ENCODE results near the gene AKAP12. TPM values are rescaled to one million over a fixed set of nuclear protein-coding genes. Genes with fewer than 3 reads are reported as not detected.

Gene AKAP12
- total RNA-seq, 1 donor from 2014 or later, result 46.6 TPM

GRCh38 chr6:151205721-151206600, 33.8 kb upstream of the AKAP12 start:
- DNase-seq (ENCODE audit: low read depth, low spot score), result no peak
- Mint-ChIP-seq H3K4me1 (peaks cover 27% of the 10 kb centered on the region), H3K27me3 (ENCODE audit: low read depth) (no peaks in the 10 kb centered on the region), H3K4me3 (no peak overlapping the region), H3K36me3 (ENCODE audit: low read depth) (peaks cover 3% of the 10 kb centered on the region), H3K9me3 (no peaks in the 10 kb centered on the region), H3K27ac (ENCODE audit: unreplicated experiment) (no peak overlapping the region)
- no peak for TF ChIP-seq CTCF (conservative IDR thresholded peaks at IDR 0.05)

- Mint-ChIP-seq H3K4me1 (peaks cover 27% of the 10 kb centered on the region), H3K27ac (ENCODE audit: unreplicated experiment) (no peak overlapping the region), H3K36me3 (ENCODE audit: low read depth) (peaks cover 7% of the 10 kb centered on the region), H3K4me3 (no peak overlapping the region), H3K9me3 (peaks cover 5% of the 10 kb centered on the region), H3K27me3 (ENCODE audit: low read depth) (no peaks in the 10 kb centered on the region)
- DNase-seq (ENCODE audit: low read depth, low spot score), result no peak
- no peak for TF ChIP-seq CTCF (conservative IDR thresholded peaks at IDR 0.05)
Observed at GRCh38 chr6:151207674-151208073, 32.1 kb upstream of the AKAP12 start.

- H3K4me3 Mint-ChIP-seq, result no peak overlapping the region
- no peaks in the 10 kb centered on the region for H3K27me3 Mint-ChIP-seq (ENCODE audit: low read depth)
- H3K36me3 Mint-ChIP-seq (ENCODE audit: low read depth), result peaks cover 12% of the 10 kb centered on the region
- peaks cover 27% of the 10 kb centered on the region for H3K4me1 Mint-ChIP-seq
- H3K27ac Mint-ChIP-seq (ENCODE audit: unreplicated experiment), result no peak overlapping the region
- no peak for TF ChIP-seq CTCF (conservative IDR thresholded peaks at IDR 0.05)
- H3K9me3 Mint-ChIP-seq, result peaks cover 10% of the 10 kb centered on the region
- no peak for DNase-seq (ENCODE audit: low read depth, low spot score)
Observed at GRCh38 chr6:151209071-151209831, 30.5 kb upstream of the AKAP12 start.

- Mint-ChIP-seq H3K4me1 (peaks cover 20% of the 10 kb centered on the region), H3K9me3 (peaks cover 10% of the 10 kb centered on the region), H3K4me3 (no peak overlapping the region), H3K27me3 (ENCODE audit: low read depth) (no peaks in the 10 kb centered on the region), H3K27ac (ENCODE audit: unreplicated experiment) (no peak overlapping the region), H3K36me3 (ENCODE audit: low read depth) (peaks cover 12% of the 10 kb centered on the region)
- no peak for DNase-seq (ENCODE audit: low read depth, low spot score)
- no peak for TF ChIP-seq CTCF (conservative IDR thresholded peaks at IDR 0.05)
Observed at GRCh38 chr6:151211075-151211474, 28.7 kb upstream of the AKAP12 start.

- no peak for TF ChIP-seq CTCF (conservative IDR thresholded peaks at IDR 0.05)
- Mint-ChIP-seq H3K9me3 (peaks cover 10% of the 10 kb centered on the region), H3K4me3 (no peak overlapping the region), H3K4me1 (peaks cover 14% of the 10 kb centered on the region), H3K36me3 (ENCODE audit: low read depth) (peaks cover 12% of the 10 kb centered on the region), H3K27ac (ENCODE audit: unreplicated experiment) (no peak overlapping the region), H3K27me3 (ENCODE audit: low read depth) (no peaks in the 10 kb centered on the region)
- DNase-seq (ENCODE audit: low read depth, low spot score), result no peak
Observed at GRCh38 chr6:151213352-151213751, 26.4 kb upstream of the AKAP12 start.

Data from neural crest cell (in vitro differentiated cells).